GM19240 (cell line): ENCODE measurements around the gene KRT9.

ENCODE experiments used
- DNase-seq: peaks from one replicate; pipeline ENCODE4 v3.0.0; 2011; ENCODE audit warnings: low spot score; ENCODE audit not compliant: insufficient read length

KRT9 gene

GRCh38 chr17:41531993-41532392 lies 39.9 kb downstream of the KRT9 start:
- no peak for DNase-seq

GRCh38 chr17:41530062-41531048 lies 41.5 kb downstream of the KRT9 start:
- no peak for DNase-seq

GRCh38 chr17:41529491-41529915 lies 42.4 kb downstream of the KRT9 start:
- DNase-seq = no peak

GRCh38 chr17:41528959-41529353 lies 42.9 kb downstream of the KRT9 start:
- DNase-seq = no peak

GRCh38 chr17:41527063-41528023 lies 44.5 kb downstream of the KRT9 start:
- DNase-seq = no peak

GRCh38 chr17:41524261-41524660 lies 47.6 kb downstream of the KRT9 start:
- DNase-seq = no peak

GRCh38 chr17:41523787-41524186 lies 48.1 kb downstream of the KRT9 start:
- no peak for DNase-seq

- no peak for DNase-seq
Measured at GRCh38 chr17:41523225-41523593, 48.6 kb downstream of the KRT9 start.

GRCh38 chr17:41522301-41523224 lies 49.3 kb downstream of the KRT9 start:
- DNase-seq = no peak

- no peak for DNase-seq
Measured at GRCh38 chr17:41521574-41522261, 50.1 kb downstream of the KRT9 start.

- DNase-seq = no peak
Measured at GRCh38 chr17:41520821-41521521, 50.9 kb downstream of the KRT9 start.

- DNase-seq = no peak
Measured at GRCh38 chr17:41519501-41520224, 52.2 kb downstream of the KRT9 start.

- DNase-seq = no peak
Measured at GRCh38 chr17:41518789-41519449, 52.9 kb downstream of the KRT9 start, which contains the start of gene KRT15. TSS of gene KRT15 (minus strand) at chr17:41518890. CDS start at chr17:41518827, 63 bp downstream.

GRCh38 chr17:41518031-41518430 lies 53.8 kb downstream of the KRT9 start:
- no peak for DNase-seq

GRCh38 chr17:41516830-41517283 lies 55.0 kb downstream of the KRT9 start:
- no peak for DNase-seq

- DNase-seq = no peak
Measured at GRCh38 chr17:41516147-41516829, 55.6 kb downstream of the KRT9 start.
